HEK293 (cell line): ENCODE results near the gene SCYL3.
"Not testable (repeated sequence)": the region's sequence is repeated elsewhere in the genome, so short reads cannot be mapped to it uniquely, and the experiment has no call there.

Experiments
- CTCF ChIP-seq: fragments of 450-650 bp; formaldehyde crosslinking; IDR thresholded peaks from 2 replicates; pipeline ENCODE4 v1.5.1; 2016; ENCODE audit warnings: missing biosample characterization, missing genetic modification characterization
- ZBTB20 ChIP-seq: fragments of 450-650 bp; formaldehyde crosslinking; IDR thresholded peaks from 2 replicates; pipeline ENCODE4 v1.5.1; 2016; ENCODE audit warnings: missing biosample characterization, missing genetic modification characterization
- ZBTB48 ChIP-seq: fragments of 450-650 bp; formaldehyde crosslinking; IDR thresholded peaks from 2 replicates; pipeline ENCODE4 v1.5.1; 2016; ENCODE audit warnings: missing biosample characterization, missing genetic modification characterization
- ZNF146 ChIP-seq: fragments of 450-650 bp; formaldehyde crosslinking; IDR thresholded peaks from 2 replicates; pipeline ENCODE4 v1.5.1; 2016; ENCODE audit warnings: missing biosample characterization, missing genetic modification characterization
- ZNF501 ChIP-seq: fragments of 450-650 bp; formaldehyde crosslinking; IDR thresholded peaks from 2 replicates; pipeline ENCODE4 v1.5.1; 2016; ENCODE audit warnings: missing biosample characterization, missing genetic modification characterization
- ZNF549 ChIP-seq: fragments of 450-650 bp; IDR thresholded peaks from 2 replicates; pipeline ENCODE4 v1.5.1; 2018; ENCODE audit warnings: missing biosample characterization, missing genetic modification characterization, mild to moderate bottlenecking, inconsistent platforms, moderate library complexity
- ZNF596 ChIP-seq: fragments of 450-650 bp; IDR thresholded peaks from 2 replicates; pipeline ENCODE4 v1.5.0; 2018; ENCODE audit warnings: missing biosample characterization, mild to moderate bottlenecking, missing genetic modification characterization, moderate library complexity
- ZNF670 ChIP-seq: fragments of 450-650 bp; formaldehyde crosslinking; IDR thresholded peaks from 2 replicates; pipeline ENCODE4 v1.5.1; 2016; ENCODE audit warnings: missing biosample characterization, missing genetic modification characterization, low read depth
- ZNF785 ChIP-seq: fragments of 450-650 bp; formaldehyde crosslinking; IDR thresholded peaks from 2 replicates; pipeline ENCODE4 v1.5.1; 2016; ENCODE audit warnings: missing biosample characterization, missing genetic modification characterization
- TF ChIP-seq, protein P1 (sequence below): fragments of 450-650 bp; formaldehyde crosslinking; IDR thresholded peaks from 2 replicates; pipeline ENCODE4 v1.5.1; 2016; ENCODE audit warnings: missing biosample characterization, missing genetic modification characterization

DNA sequence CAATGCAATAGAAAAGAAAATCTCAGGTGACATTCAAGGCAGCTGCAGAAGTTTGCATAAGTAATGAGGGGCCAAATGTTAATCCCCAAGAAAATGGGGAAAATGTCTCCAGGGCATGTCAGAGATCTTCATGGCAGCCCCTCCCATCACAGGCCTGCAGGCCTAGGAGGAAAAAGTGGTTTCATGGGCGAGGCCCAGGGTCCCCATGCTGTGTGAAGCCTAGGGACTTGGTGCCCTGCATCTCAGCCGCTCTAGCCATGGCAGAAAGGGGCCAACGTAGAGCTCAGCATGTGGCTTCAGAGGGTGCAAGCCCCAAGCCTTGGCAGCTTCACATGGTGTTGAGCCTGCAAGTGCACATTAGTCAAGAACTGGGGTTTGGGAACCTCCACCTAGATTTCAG, 21.7 kb downstream of the SCYL3 start:
- not testable (repeated sequence) for TF ChIP-seq CTCF (tag by site-specific recombination); ZNF596 (tag by site-specific recombination); ZNF549; ZNF501 (tag by site-specific recombination); ZNF785 (tag by site-specific recombination); ZBTB48; ZNF670 (tag by site-specific recombination); ZNF146 (tag by site-specific recombination); ZBTB20 (tag by site-specific recombination)
- TF ChIP-seq, protein P1, sequence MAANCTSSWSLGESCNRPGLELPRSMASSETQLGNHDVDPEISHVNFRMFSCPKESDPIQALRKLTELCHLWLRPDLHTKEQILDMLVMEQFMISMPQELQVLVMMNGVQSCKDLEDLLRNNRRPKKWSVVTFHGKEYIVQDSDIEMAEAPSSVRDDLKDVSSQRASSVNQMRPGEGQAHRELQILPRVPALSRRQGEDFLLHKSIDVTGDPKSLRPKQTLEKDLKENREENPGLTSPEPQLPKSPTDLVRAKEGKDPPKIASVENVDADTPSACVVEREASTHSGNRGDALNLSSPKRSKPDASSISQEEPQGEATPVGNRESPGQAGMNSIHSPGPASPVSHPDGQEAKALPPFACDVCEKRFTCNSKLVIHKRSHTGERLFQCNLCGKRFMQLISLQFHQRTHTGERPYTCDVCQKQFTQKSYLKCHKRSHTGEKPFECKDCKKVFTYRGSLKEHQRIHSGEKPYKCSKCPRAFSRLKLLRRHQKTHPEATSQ (tag by site-specific recombination): not testable (repeated sequence)
